ENCODE results near the gene TBRG1. TPM values are rescaled to one million over a fixed set of nuclear protein-coding genes. Genes with fewer than 3 reads are reported as not detected.

Gene TBRG1
- total and polyA plus RNA-seq, 2 of the 4 experiments (the other 2 are of a cell fraction) = 13.3 to 23.2 TPM

DNA sequence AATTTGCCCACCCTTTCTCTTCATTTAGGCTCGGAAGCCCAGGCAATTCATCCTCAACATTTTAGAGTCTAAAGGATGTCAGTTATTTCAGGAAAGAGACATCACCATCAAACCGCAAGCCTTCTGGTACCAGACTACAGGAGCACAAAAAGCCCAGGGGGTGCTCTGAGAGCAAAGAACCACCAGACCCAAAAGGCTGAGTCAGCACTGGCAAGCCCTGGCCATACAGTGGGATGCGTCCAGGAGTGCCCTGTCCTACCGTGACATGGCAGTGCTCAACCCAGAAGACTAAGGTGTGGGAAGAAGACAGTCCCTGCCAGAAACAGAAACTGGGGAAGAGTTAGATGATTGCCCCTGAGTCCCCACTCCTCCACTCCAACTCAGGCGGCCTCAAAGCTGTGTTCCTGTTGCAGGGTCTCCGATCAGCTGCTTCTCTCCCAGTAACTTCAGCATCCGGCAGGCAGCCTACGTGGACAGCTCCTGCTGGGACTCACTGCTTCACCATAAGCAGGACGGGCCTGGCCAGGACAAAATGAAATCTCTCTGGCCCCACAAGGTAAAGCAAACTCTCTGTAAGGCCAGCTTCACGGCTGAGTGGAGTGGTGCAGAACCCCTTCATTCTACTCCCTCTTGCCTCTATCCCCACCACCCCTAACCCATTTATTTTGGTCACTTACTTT lies 10.0 kb upstream of the TBRG1 start:
- H3K56ac ChIP-seq (ENCODE audit: extremely low read depth, insufficient read depth, low read length) = no peak overlapping the region
- no peak overlapping the region for H3K18ac ChIP-seq (ENCODE audit: low read depth, low read length)
- CTCF ChIA-PET = no interaction called here
- H4K20me1 ChIP-seq (ENCODE audit: insufficient read depth, low read length) = no peaks in the 10 kb centered on the region
- H3K9me3 ChIP-seq (ENCODE audit: control insufficient read depth, insufficient read depth, low read length) = no peaks in the 10 kb centered on the region
- H4K8ac ChIP-seq (ENCODE audit: low read depth in 2 of 2, low read length in 2 of 2) = no peak overlapping the region
- no peaks in the 10 kb centered on the region for H3K4me1 ChIP-seq (ENCODE audit: control insufficient read depth, insufficient read depth, low read length)
- no peak overlapping the region for H2BK20ac ChIP-seq (ENCODE audit: low read depth, low read length)
- no peak overlapping the region for H3K27ac ChIP-seq (ENCODE audit: insufficient read depth, low read length)
- H2BK15ac ChIP-seq (ENCODE audit: low read depth, low read length) = no peak overlapping the region
- dilution Hi-C loops (cut with HindIII; ENCODE audit: low sequenced_read_pairs, unreplicated experiment) = no loop called here
- no peak overlapping the region for H4K91ac ChIP-seq (ENCODE audit: insufficient read depth, low read depth, low read length)
- TF ChIP-seq MAFK (IDR thresholded peaks at IDR 0.05; ENCODE audit: low read depth, low read length) (peak; percentile 85), SMC3 (IDR thresholded peaks at IDR 0.05; ENCODE audit: low read depth, low read length) (no peak)
- no peak overlapping the region for H2AK9ac ChIP-seq (replicated peaks; ENCODE audit: low read depth, low read length, poor library complexity)
- H3K27me3 ChIP-seq (ENCODE audit: control insufficient read depth, insufficient read depth, low read length) = peaks cover 3% of the 10 kb centered on the region
- H3K4me2 ChIP-seq (ENCODE audit: low read depth, low read length) = no peak overlapping the region
- H2BK5ac ChIP-seq (ENCODE audit: low read depth, low read length, poor library complexity, severe bottlenecking) = no peak overlapping the region
- WGBS, 2 experiments (ENCODE audit: extremely low coverage in 2 of 2, insufficient read length in 1 of 2) = 50% methylated on average over 2 of the region's 10 CpGs; no CpG with 5 or more reads in 1 of the 2 experiments
- no peak overlapping the region for H3K9ac ChIP-seq (ENCODE audit: low read depth, low read length)
- intact Hi-C loops (cut with micrococcal nuclease) = no loop called here
- no peak overlapping the region for H3K4me3 ChIP-seq (ENCODE audit: insufficient read depth, low read depth, low read length)
- BruUV-seq (replicated peaks) = no TSS peak
- no peaks in the 10 kb centered on the region for H3K36me3 ChIP-seq (ENCODE audit: control insufficient read depth, insufficient read depth, low read length)
- H3K9me1 ChIP-seq (ENCODE audit: insufficient read depth, low read length) = no peaks in the 10 kb centered on the region
- no peak overlapping the region for H3K4ac ChIP-seq (ENCODE audit: low read depth, low read length)
- H2AFZ ChIP-seq (replicated peaks; ENCODE audit: low read length, poor library complexity) = no peak overlapping the region
- H4K5ac ChIP-seq (ENCODE audit: low read depth, low read length) = no peak overlapping the region
- H3K14ac ChIP-seq (replicated peaks; ENCODE audit: low read depth, low read length) = no peak overlapping the region
- no peak overlapping the region for H2AK5ac ChIP-seq (ENCODE audit: low read depth, low read length)
- peak; percentile 23 for DNase-seq
- H3K23ac ChIP-seq (ENCODE audit: low read depth, low read length) = no peak overlapping the region
- H2BK120ac ChIP-seq (ENCODE audit: low read depth, low read length) = no peak overlapping the region
- no peaks in the 10 kb centered on the region for H3K79me1 ChIP-seq (ENCODE audit: low read depth in 1 of 2, low read length in 2 of 2)
- in situ Hi-C loops (cut with MboI; ENCODE audit: low sequenced_read_pairs) = no loop called here
- peak; percentile 79 for ATAC-seq (ENCODE audit: low read depth)
- POLR2A ChIA-PET (ENCODE audit: unreplicated experiment) = no interaction called here
